Left cardiac atrium (tissue), 4 donors: Measurements from ENCODE around the gene RANGAP1. TPM values are rescaled to one million over a fixed set of nuclear protein-coding genes. Genes with fewer than 3 reads are reported as not detected.
A peak's percentile ranks its signal among the peaks of the same experiment; 100 is the strongest.
"Not testable (repeated sequence)": the region's sequence is repeated elsewhere in the genome, so short reads cannot be mapped to it uniquely, and the experiment has no call there.

Source experiments
- ATAC-seq, 2 donors: fragments of 200-7000 bp; cut with Tn5 transposase; one replicate each; pipeline ENCODE4 v1.9.1; 2020; ENCODE audit warnings: mild to moderate bottlenecking in 2 of 2, moderate library complexity in 2 of 2
- DNase-seq: peaks from one replicate; pipeline ENCODE4 v3.0.0-alpha.2; 2020
- intact Hi-C, 2 donors: fragments of 100-400 bp; cut with DNase I; formaldehyde crosslinking; loops; one replicate each; pipeline versions ENCODE4 v1.14.1 to v1.15.1; 2022 to 2023
- total RNA-seq, 2 donors: library from RNA; stranded (reverse); fragmentation: NEBNext Ultra II Directional; extraction: Animal tissue kit (Norgen Biotek cat#: 25700); gene quantifications; one replicate each; pipeline ENCODE4 v1.2.1, GENCODE V29; 2021
- donor health status: DM: no; HTN: yes; CAD: no.
- donor health status: DM: no; HTN: yes; CAD: no; lungs with severe emphysema.
- donor health status: DM: yes; HTN: yes; CAD: no.
- donor health status: Dilated cardiomyopathy.

RANGAP1 gene
- total RNA-seq, 2 donors from 2014 or later, result 33.7 to 34.0 TPM

GRCh38 chr22:41264408-41264941 is 21.5 kb downstream of the RANGAP1 start:
- ATAC-seq (no peak), DNase-seq (no peak)
- intact Hi-C loops, result no loop called here

- no peak for ATAC-seq
- intact Hi-C loops, result no loop called here
- no peak for DNase-seq
Observed at GRCh38 chr22:41263704-41264103, 22.3 kb downstream of the RANGAP1 start.

GRCh38 chr22:41262250-41262765 is 23.7 kb downstream of the RANGAP1 start:
- DNase-seq (no peak), ATAC-seq (no peak)
- intact Hi-C loops, result no loop called here

GRCh38 chr22:41261541-41262249 is 24.3 kb downstream of the RANGAP1 start:
- peak; percentile 48 for DNase-seq
- peak; percentile 58 to 73 for ATAC-seq
- intact Hi-C loops, result no loop called here

- intact Hi-C loops, result no loop called here
- ATAC-seq (peak; percentile 92), DNase-seq (peak; percentile 77)
Observed at GRCh38 chr22:41260871-41261270, 25.1 kb downstream of the RANGAP1 start.

- intact Hi-C loops, ATAC-seq, DNase-seq: not testable (repeated sequence)
Observed at GRCh38 chr22:41259756-41260155, 26.2 kb downstream of the RANGAP1 start.

GRCh38 chr22:41257696-41258095 is 28.3 kb downstream of the RANGAP1 start:
- no peak for DNase-seq
- ATAC-seq, result no peak
- intact Hi-C loops, result no loop called here

- no peak for DNase-seq
- no peak for ATAC-seq
- intact Hi-C loops, result no loop called here
Observed at GRCh38 chr22:41256254-41257253, 29.4 kb downstream of the RANGAP1 start.

GRCh38 chr22:41254230-41254629 is 31.8 kb downstream of the RANGAP1 start:
- no peak for ATAC-seq
- intact Hi-C loops, result no loop called here

GRCh38 chr22:41252365-41252764 is 33.6 kb downstream of the RANGAP1 start:
- ATAC-seq (no peak), DNase-seq (no peak)
- intact Hi-C loops, result no loop called here

More at GRCh38 chr22:41254230-41254629, 31.8 kb downstream of the RANGAP1 start:
- DNase-seq, result no peak

GRCh38 chr22:41250127-41250526 is 35.9 kb downstream of the RANGAP1 start:
- no peak for ATAC-seq
- intact Hi-C loops, result no loop called here
- DNase-seq, result no peak

GRCh38 chr22:41249442-41249841 is 36.5 kb downstream of the RANGAP1 start:
- ATAC-seq, result no peak
- DNase-seq, result no peak
- intact Hi-C loops, result no loop called here

GRCh38 chr22:41248758-41249157 is 37.2 kb downstream of the RANGAP1 start:
- intact Hi-C loops, result no loop called here
- no peak for DNase-seq
- peak; percentile 55 to 64 for ATAC-seq

GRCh38 chr22:41248314-41248713 is 37.7 kb downstream of the RANGAP1 start:
- ATAC-seq (peak in 1 of 2 donors; percentile 17), DNase-seq (no peak)
- intact Hi-C loops, result no loop called here

- peak; percentile 59 to 78 for ATAC-seq
- DNase-seq, result no peak
- intact Hi-C loops, result no loop called here
Observed at GRCh38 chr22:41247703-41248102, 38.3 kb downstream of the RANGAP1 start.

GRCh38 chr22:41245917-41246499 is 40.0 kb downstream of the RANGAP1 start:
- intact Hi-C loops, result no loop called here

GRCh38 chr22:41243361-41243760 is 42.6 kb downstream of the RANGAP1 start:
- no peak for DNase-seq
- ATAC-seq, result no peak
- intact Hi-C loops, result no loop called here

More at GRCh38 chr22:41245917-41246499, 40.0 kb downstream of the RANGAP1 start:
- ATAC-seq (no peak), DNase-seq (no peak)

- ATAC-seq (no peak), DNase-seq (no peak)
- intact Hi-C loops, result no loop called here
Observed at GRCh38 chr22:41242396-41243117, 43.4 kb downstream of the RANGAP1 start.
